Umbilical cord (tissue), 2 donors: ENCODE results near the gene ADIPOR1. TPM values are rescaled to one million over a fixed set of nuclear protein-coding genes. Genes with fewer than 3 reads are reported as not detected.
"Not testable (repeated sequence)": the region's sequence is repeated elsewhere in the genome, so short reads cannot be mapped to it uniquely, and the experiment has no call there.

Source experiments
- DNase-seq: peaks from one replicate; pipeline ENCODE4 v3.0.0-alpha.2; 2015; ENCODE audit warnings: low spot score
- total RNA-seq: library from RNA; depleted of rRNA; stranded (reverse); fragments of >200 nt; gene quantifications from one replicate; pipeline ENCODE4 v1.2.3, GENCODE V29; 2014; ENCODE audit warnings: low replicate concordance; ENCODE audit not compliant: insufficient read depth

Gene ADIPOR1
- total RNA-seq, 1 donor from 2014 or later = 90.8 TPM

DNA sequence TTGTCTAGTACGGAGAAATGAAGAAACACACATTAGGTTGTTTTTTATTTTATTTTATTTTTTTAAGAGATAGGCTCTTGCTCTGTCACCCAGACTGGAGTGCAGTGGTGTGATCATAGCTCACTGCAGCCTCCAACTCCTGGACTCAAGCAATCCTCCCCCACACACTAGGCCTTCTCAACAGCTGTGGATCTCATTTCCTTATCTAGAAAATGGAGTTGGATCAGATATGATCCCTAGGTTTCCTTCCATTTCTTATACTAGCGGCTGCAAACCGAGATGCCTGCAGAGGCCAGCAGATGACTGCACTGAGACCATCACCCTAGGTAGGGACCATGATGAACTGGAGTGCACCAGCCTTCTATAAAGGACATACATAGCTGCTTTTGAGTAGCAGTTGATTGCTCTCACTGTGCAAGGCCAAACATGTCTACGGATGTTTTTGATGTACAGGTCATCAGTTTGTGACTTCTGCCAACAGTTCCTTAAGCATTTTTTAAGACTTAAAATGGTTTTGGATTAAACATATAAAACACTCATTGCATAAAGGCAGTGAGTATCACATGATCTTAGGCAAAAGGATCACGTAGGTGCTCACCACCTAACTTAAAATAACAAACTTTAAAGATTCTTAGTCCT lies 19.7 kb downstream of the ADIPOR1 start:
- DNase-seq = no peak

DNA sequence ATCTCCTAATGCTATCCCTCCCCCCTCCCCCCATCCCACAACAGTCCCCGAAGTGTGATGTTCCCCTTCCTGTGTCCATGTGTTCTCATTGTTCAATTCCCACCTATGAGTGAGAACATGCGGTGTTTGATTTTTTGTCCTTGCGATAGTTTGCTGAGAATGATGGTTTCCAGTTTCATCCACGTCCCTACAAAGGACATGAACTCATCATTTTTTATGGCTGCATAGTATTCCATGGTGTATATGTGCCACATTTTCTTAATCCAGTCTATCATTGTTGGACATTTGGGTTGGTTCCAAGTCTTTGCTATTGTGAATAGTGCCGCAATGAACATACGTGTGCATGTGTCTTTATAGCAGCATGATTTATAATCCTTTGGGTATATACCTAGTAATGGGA lies 21.7 kb downstream of the ADIPOR1 start:
- DNase-seq = not testable (repeated sequence)

DNA sequence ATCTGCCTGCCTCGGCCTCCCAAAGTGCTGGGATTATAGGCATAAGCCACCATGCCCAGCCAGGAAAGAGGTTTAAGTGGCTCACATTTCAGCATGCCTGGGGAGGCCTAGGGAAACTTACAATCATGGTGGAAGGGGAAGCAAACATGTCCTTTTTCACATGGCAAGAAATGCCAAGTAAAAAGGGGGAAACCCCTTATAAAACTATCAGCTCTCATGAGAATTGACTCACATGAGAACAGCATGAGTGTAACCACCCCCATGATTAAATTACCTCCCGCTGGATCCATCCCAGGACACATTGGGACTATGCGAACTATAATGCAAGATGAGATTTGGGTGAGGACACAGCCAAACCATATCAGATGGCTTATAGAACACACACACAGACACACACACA lies 22.3 kb downstream of the ADIPOR1 start:
- no peak for DNase-seq

DNA sequence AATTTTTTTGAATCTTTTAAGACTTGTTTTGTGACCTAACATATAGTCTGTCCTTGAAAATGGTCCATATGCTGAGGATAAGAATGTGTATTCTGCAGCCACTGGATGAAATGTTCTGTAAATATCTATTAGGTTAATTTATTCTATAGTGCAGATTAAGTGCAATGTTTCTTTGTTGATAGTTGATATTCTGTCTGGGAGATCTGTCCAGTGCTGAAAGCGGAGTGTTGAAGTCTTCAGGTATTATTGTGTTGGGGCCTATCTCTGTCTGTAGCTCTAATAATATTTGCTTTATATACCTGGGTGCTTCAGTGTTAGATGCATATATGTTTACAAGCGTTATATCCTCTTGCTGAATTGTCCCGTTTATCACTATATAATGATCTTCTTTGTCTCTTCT lies 23.4 kb downstream of the ADIPOR1 start:
- DNase-seq = no peak

DNA sequence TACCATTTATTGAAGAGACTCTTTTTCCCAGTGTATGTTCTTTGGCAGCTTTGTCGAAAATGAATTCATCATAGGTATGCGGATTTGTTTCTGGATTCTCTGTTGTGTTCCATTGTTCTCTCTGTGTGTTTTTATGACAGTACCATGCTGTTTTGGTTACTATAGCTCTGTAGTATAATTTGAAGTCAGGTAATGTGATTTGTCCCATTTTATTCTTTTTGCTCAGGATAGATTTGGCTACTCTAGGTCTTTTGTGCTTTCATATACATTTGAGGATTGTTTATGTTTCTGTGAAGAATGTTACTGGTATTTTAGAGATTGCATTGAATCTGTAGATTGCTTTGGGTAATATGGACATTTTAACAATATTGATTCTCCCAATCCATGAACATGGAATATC lies 25.6 kb downstream of the ADIPOR1 start:
- DNase-seq = no peak

DNA sequence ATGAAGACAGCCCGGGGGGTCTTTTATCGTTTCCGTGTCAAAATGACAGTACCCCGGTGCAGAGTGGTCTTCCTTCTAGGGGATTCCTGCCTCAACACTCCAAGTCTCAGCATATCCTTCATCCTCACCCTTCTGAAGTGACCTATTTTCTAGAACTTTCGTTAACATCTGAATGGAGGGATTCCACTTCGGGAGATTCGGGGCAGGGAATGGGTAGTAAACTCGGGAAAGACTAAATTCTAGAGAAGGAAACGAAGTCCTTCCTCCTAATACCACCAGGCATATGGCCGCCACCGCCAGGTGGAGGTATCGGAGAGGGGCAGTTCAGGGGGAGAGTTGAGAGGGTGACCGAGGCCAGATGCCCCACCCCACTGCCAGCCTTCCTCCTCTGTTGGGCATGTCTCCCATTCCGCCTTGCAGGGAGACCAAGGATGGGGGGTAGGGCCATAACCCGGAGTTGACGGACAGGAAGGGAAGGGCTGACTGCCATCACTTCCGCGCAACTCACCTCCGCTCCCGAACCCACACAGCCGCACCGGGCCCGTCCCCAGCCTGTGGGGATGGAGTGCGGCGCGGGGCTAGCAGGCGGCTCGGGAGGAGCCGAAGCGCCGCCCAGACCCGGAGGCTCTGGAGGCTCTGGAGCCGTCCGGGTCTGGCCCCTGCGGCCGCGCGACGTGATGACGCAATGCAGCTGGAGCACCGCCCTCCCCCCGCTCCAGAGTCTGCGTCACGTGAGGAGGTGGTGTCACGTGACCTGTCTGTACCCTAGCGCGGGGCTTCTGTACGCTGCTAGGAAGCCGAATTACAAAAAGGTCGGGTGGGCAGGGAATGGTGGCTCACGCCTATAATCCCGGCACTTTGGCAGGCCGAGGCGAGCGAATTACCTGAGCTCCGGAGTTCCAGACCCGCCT lies 31.3 kb downstream of the ADIPOR1 start, which contains the start of gene KLHL12:
Gene KLHL12, minus strand, starts transcription at position 654 of the 911 bp plus-strand sequence. CDS start 2,072 bp downstream, outside the sequence.
- DNase-seq = peak; percentile 97

DNA sequence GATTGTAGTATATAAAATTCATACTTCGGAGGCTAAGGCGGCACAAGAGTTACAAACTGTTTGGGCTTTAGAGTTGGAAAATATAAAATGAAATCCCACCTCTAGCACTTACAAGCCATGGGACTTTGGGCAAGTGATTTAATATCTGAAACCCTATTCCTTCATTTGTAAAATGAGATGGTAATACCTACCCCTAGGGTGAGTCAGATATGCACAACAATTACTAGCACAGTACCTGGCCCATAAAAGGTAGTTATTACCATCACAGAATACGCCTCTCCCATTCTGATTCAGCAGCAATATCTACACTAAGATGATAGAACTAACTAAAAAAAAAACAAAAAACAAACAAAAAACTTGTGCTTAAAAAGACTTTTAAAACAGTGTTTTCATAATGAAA lies 34.6 kb downstream of the ADIPOR1 start:
- DNase-seq = no peak

DNA sequence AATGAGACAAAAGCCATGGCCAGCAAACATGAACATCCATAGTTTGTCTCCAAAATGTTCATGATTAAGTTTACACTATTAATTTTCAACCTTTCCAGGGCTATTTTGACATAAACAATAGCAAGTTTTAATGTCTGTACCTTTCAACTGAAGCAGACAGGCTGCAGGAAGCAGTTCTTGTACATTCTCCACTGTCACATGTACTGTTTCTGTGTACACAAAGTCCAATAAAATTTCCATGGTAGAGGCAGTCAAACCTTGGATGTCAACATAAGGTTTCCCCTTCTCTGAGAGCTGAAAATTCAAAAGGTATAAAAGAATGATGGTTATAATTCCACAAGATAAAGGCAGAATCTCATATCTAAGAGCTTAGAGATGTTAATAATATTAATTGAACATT lies 38.5 kb downstream of the ADIPOR1 start:
- DNase-seq = no peak

DNA sequence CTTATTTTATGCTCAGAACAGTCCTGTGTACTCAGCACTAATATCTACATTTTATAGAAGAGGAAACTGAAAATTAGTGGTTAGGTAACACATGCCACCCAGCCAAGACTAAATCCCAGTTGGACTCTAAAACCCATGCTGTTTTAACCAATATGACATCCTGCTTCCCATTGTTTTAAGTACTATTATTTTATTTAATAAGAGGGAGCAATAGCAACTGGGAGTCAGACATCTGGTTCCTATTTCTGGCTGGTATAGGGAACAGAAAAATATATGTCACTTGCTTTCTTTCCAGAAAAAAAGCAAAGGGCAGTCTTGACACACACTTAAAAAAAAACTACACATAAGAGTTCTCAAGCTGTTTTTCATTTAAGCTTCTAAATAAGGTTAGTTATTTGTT lies 43.0 kb downstream of the ADIPOR1 start:
- no peak for DNase-seq

DNA sequence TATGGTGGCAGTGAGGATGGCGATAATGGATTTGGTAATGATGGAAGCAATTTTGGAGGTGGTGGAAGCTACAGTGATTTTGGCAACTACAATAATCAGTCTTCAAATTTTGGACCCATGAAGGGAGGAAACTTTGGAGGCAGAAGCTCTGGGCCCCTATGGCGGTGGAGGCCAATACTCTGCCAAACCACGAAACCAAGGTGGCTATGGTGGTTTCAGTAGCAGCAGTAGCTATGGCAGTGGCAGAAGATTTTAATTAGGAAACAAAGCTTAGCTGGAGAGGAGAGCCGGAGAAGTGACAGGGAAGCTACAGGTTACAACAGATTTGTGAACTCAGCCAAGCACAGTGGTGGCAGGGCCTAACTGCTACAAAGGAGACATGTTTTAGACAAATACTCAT lies 45.6 kb downstream of the ADIPOR1 start:
- DNase-seq = not testable (repeated sequence)

DNA sequence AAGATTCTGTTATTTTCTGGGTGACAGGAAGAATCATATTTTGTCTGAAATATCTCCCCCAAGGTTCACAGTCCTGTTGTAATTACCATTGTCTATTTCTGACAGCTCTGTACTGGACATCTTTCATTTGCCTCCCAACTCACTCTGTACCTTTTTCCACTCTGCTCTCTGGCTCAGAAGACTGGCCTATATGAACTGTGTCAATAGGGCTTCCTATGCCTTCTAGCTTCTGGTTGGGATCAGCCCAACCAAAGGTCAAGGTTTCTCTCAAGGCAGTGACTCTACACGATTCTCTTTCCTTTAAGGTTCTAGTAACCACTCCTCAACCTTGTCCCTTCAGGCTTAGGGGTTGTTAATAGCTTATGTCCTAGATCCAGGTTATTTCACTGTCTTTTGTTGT lies 48.6 kb downstream of the ADIPOR1 start:
- DNase-seq = no peak

DNA sequence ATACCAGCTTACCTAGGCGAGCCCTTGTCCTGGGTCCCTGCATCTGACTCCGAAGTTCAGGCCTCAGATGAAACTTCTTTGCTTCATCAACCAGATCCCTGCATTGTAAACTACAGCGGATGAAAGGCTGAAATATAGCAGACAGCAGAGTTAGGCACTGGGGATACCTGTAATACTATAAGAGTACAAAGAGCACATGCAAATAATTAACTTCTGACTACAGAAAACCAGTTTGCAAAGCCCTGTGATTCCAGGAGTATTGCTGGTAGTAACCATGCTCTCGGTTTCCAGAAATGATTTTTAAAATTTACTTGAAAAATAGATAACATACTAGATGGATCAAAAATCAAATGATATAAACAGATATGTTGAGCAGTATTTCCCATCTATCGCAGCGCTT lies 49.1 kb downstream of the ADIPOR1 start:
- DNase-seq = no peak

DNA sequence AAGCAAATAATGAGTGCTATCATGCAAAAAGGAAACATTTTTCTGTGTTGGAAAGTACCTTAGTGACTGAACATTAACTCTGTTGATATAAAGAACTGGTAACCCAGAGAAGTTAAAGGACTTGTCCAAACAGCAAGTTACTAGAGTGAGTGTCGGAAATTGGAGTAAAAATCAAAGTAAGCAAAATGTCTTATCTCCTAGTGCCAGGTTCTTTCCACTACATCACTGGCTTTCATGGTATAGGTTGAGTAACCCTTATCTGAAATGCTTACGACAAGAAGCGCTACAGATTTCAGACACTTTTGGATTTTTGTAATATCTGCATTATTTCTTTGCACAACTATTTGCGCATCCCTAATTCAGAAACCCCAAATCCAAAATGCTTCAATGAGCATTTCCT lies 52.8 kb downstream of the ADIPOR1 start:
- DNase-seq = no peak

DNA sequence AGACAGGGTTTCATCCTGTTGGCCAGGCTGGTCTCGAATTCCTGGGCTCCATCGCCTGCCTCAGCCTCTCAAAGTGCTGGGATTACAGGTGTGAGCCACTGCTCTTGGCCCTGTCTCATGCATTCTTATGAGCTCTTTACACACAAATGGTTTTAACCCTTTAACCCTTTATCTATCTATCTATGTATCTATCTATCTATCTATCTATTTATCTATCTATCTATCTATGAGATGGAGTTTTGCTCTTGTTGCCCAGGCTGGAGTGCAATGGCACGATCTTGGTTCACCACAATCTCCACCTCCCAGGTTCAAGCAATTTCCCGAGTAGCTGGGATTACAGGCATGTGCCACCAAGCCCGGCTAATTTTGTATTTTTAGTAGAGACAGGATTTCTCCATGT lies 54.3 kb downstream of the ADIPOR1 start:
- DNase-seq = not testable (repeated sequence)

DNA sequence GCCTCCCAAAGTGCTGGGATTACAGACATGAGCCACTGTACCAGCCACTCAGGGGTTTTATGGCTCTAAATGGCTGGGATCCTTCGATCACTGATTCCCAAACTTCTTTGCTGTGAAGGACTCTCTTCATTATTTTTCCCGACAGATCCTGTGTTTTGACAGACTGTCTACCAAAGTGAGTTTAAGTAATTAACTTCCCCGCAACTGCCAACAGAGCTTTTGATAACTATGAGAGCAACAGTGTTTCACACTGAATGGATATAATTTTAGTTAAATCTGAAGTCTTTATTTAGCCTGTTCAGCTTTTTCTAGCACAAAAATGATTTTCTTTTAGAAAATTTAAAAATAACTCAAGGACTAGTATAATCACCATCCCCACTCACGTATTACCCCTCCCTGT lies 56.6 kb downstream of the ADIPOR1 start:
- no peak for DNase-seq

DNA sequence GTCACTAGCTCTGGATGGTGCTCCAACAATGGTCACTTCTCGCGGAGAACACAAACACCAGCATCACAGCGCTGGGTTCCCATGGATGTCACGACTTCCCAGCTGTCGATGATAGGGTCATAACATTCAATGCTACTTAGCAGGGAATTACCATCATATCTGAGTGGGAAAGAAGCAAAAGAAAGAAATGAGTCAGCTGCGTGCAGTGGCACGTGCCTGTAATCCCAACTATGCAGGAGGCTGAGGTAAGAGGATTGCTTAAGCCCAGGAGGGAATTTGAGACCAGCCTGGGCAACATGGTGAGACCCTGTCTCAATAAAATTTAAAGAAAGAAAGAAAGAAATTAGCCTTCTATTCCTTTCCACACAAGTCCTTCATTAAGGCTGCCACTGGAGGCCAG lies 65.6 kb downstream of the ADIPOR1 start:
- no peak for DNase-seq

Other genes starting within 250 kb of the ADIPOR1 start
- 1.7 TPM for gene SYT2, start 247.9 kb downstream of the ADIPOR1 start, total RNA-seq
- gene KDM5B, start 149.9 kb downstream of the ADIPOR1 start, total RNA-seq = 186 TPM
- not detected for gene PCAT6, start 147.4 kb downstream of the ADIPOR1 start, total RNA-seq
- 5.3 TPM for gene RABIF, start 69.2 kb downstream of the ADIPOR1 start, total RNA-seq
- gene KLHL12, start 31.1 kb downstream of the ADIPOR1 start, total RNA-seq = 21.7 TPM
- gene CYB5R1, start 8.9 kb upstream of the ADIPOR1 start, total RNA-seq = 28.2 TPM
- gene TMEM183A, start 49.1 kb upstream of the ADIPOR1 start, total RNA-seq = 41.7 TPM
- gene PPFIA4, start 68.2 kb upstream of the ADIPOR1 start, total RNA-seq = 23.1 TPM
- gene MYOG, start 127.7 kb upstream of the ADIPOR1 start, total RNA-seq = 2.6 TPM
- 5.8 TPM for gene ADORA1, start 169.4 kb upstream of the ADIPOR1 start, total RNA-seq
- not detected for gene MYBPH, start 217.5 kb upstream of the ADIPOR1 start, total RNA-seq
- gene CHI3L1, start 228.4 kb upstream of the ADIPOR1 start, total RNA-seq = 5.8 TPM